IMR-90 (cell line): Measurements from ENCODE around the gene TRABD. TPM values are rescaled to one million over a fixed set of nuclear protein-coding genes. Genes with fewer than 3 reads are reported as not detected.

Experiments used
- ATAC-seq: fragments of 200-7000 bp; cut with Tn5 transposase; 2 replicates; pipeline ENCODE4 v1.9.1; 2020; ENCODE audit warnings: low read depth, mild to moderate bottlenecking, moderate library complexity
- BruUV-seq: library from RNA; stranded (reverse); fragments of 400-500 nt; replicated peaks from 2 replicates; lab custom pipeline; 2021; lab: Mats Ljungman, UMichigan
- CTCF ChIA-PET: fragments of 300-600 bp; formaldehyde crosslinking; extraction: SDS; loops from one replicate; lab custom pipeline; 2021; ENCODE audit warnings: antibody characterized with exemption; lab: Yijun Ruan, JAX
- POLR2A ChIA-PET: fragments of 300-600 bp; sonication (Branson Sonifier 250); formaldehyde crosslinking; loops from one replicate; lab custom pipeline; 2022; ENCODE audit warnings: antibody characterized with exemption; ENCODE audit not compliant: unreplicated experiment; lab: Charles Lee
- DNase-seq: peaks from one replicate; pipeline ENCODE4 v3.0.0; 2013
- H2AFZ ChIP-seq: replicated peaks from 2 replicates; pipeline ENCODE3; 2013; ENCODE audit warnings: low read length, mild to moderate bottlenecking; ENCODE audit not compliant: poor library complexity
- H2AK5ac ChIP-seq: 2 replicates; pipeline ENCODE4 v1.6.1; 2013; ENCODE audit warnings: low read depth, low read length, inconsistent platforms
- H2AK9ac ChIP-seq: replicated peaks from 2 replicates; pipeline ENCODE3; 2013; ENCODE audit warnings: mild to moderate bottlenecking, low read depth, low read length, moderate library complexity; ENCODE audit not compliant: poor library complexity
- H2BK120ac ChIP-seq: 2 replicates; pipeline ENCODE4 v1.6.1; 2013; ENCODE audit warnings: low read depth, low read length, inconsistent platforms
- H2BK15ac ChIP-seq: 3 replicates; pipeline ENCODE4 v1.6.1; 2013; ENCODE audit warnings: low read depth, low read length, inconsistent platforms
- H2BK20ac ChIP-seq: 2 replicates; pipeline ENCODE4 v1.6.1; 2013; ENCODE audit warnings: low read depth, mild to moderate bottlenecking, inconsistent platforms, low read length, moderate library complexity
- H2BK5ac ChIP-seq: 2 replicates; pipeline ENCODE4 v1.6.1; 2013; ENCODE audit warnings: mild to moderate bottlenecking, low read depth, low read length, inconsistent platforms; ENCODE audit not compliant: poor library complexity, severe bottlenecking
- H3K14ac ChIP-seq: replicated peaks from 2 replicates; pipeline ENCODE4 v1.6.1; 2013; ENCODE audit warnings: low read depth, low read length, inconsistent platforms
- H3K18ac ChIP-seq: 2 replicates; pipeline ENCODE4 v1.6.1; 2013; ENCODE audit warnings: low read depth, low read length, control low read depth
- H3K23ac ChIP-seq: 2 replicates; pipeline ENCODE4 v1.6.1; 2013; ENCODE audit warnings: low read depth, low read length, inconsistent platforms
- H3K27ac ChIP-seq: 2 replicates; pipeline ENCODE4 v1.5.1; 2013; ENCODE audit warnings: mild to moderate bottlenecking, control low read depth, low read length; ENCODE audit not compliant: insufficient read depth
- H3K27me3 ChIP-seq: 2 replicates; pipeline ENCODE4 v1.6.1; 2013; ENCODE audit warnings: low read length; ENCODE audit not compliant: control insufficient read depth, insufficient read depth
- H3K36me3 ChIP-seq: 2 replicates; pipeline ENCODE4 v1.6.1; 2013; ENCODE audit warnings: low read length, mixed read lengths; ENCODE audit not compliant: control insufficient read depth, insufficient read depth
- H3K4ac ChIP-seq: 2 replicates; pipeline ENCODE4 v1.6.1; 2013; ENCODE audit warnings: low read depth, low read length, inconsistent platforms
- H3K4me1 ChIP-seq: 2 replicates; pipeline ENCODE4 v1.6.1; 2013; ENCODE audit warnings: low read length, mixed read lengths; ENCODE audit not compliant: control insufficient read depth, insufficient read depth
- H3K4me2 ChIP-seq: 2 replicates; pipeline ENCODE4 v1.6.1; 2013; ENCODE audit warnings: low read depth, mild to moderate bottlenecking, control low read depth, low read length, moderate library complexity
- H3K4me3 ChIP-seq: 2 replicates; pipeline ENCODE4 v1.5.1; 2013; ENCODE audit warnings: low read depth, mild to moderate bottlenecking, control low read depth, low read length, moderate library complexity; ENCODE audit not compliant: insufficient read depth
- H3K56ac ChIP-seq: 2 replicates; pipeline ENCODE4 v1.6.1; 2013; ENCODE audit warnings: low read length, inconsistent platforms; ENCODE audit not compliant: insufficient read depth; ENCODE audit errors: extremely low read depth
- H3K79me1 ChIP-seq, 2 experiments: 2 replicates each; pipeline ENCODE4 v1.6.1; 2013; ENCODE audit warnings: low read length in 2 of 2, inconsistent platforms in 1 of 2, low read depth in 1 of 2
- H3K9ac ChIP-seq: 2 replicates; pipeline ENCODE4 v1.6.1; 2013; ENCODE audit warnings: low read depth, low read length, control low read depth
- H3K9me1 ChIP-seq: 2 replicates; pipeline ENCODE4 v1.6.1; 2013; ENCODE audit warnings: low read length, inconsistent platforms; ENCODE audit not compliant: insufficient read depth
- H3K9me3 ChIP-seq: 2 replicates; pipeline ENCODE4 v1.6.1; 2013; ENCODE audit warnings: low read length; ENCODE audit not compliant: control insufficient read depth, insufficient read depth
- H4K20me1 ChIP-seq: 2 replicates; pipeline ENCODE4 v1.6.1; 2013; ENCODE audit warnings: low read length, inconsistent platforms; ENCODE audit not compliant: insufficient read depth
- H4K5ac ChIP-seq: 2 replicates; pipeline ENCODE4 v1.6.1; 2013; ENCODE audit warnings: mild to moderate bottlenecking, low read depth, low read length, control low read depth
- H4K8ac ChIP-seq, 2 experiments: 2 replicates each; pipeline ENCODE4 v1.6.1; 2013; ENCODE audit warnings: low read depth in 2 of 2, low read length in 2 of 2, control low read depth in 1 of 2, inconsistent platforms in 1 of 2
- H4K91ac ChIP-seq: 2 replicates; pipeline ENCODE4 v1.6.1; 2013; ENCODE audit warnings: low read depth, low read length, inconsistent platforms; ENCODE audit not compliant: insufficient read depth
- BHLHE40 ChIP-seq: fragments of 150-350 bp; IDR thresholded peaks from 2 replicates; pipeline ENCODE4 v1.6.1; 2016; ENCODE audit warnings: mild to moderate bottlenecking, low read depth, low read length
- CEBPB ChIP-seq: IDR thresholded peaks from 2 replicates; pipeline ENCODE4 v1.6.1; 2012; ENCODE audit warnings: low read depth, low read length, improper control_type of control experiment
- CHD1 ChIP-seq: IDR thresholded peaks from 2 replicates; pipeline ENCODE4 v1.6.1; 2012; ENCODE audit warnings: low read depth, low read length, improper control_type of control experiment
- ELK1 ChIP-seq: fragments of 150-350 bp; IDR thresholded peaks from 2 replicates; pipeline ENCODE4 v1.6.1; 2016; ENCODE audit warnings: low read depth, mild to moderate bottlenecking, low read length, moderate library complexity, borderline replicate concordance
- FOS ChIP-seq: fragments of 150-350 bp; IDR thresholded peaks from 2 replicates; pipeline ENCODE4 v1.6.1; 2016; ENCODE audit warnings: low read depth, low read length
- MAFK ChIP-seq: IDR thresholded peaks from 2 replicates; pipeline ENCODE4 v1.6.1; 2012; ENCODE audit warnings: low read depth, low read length, improper control_type of control experiment
- MAZ ChIP-seq: IDR thresholded peaks from 2 replicates; pipeline ENCODE4 v1.6.1; 2012; ENCODE audit warnings: low read depth, mild to moderate bottlenecking, low read length, improper control_type of control experiment, moderate library complexity, borderline replicate concordance
- MXI1 ChIP-seq: IDR thresholded peaks from 2 replicates; pipeline ENCODE4 v1.6.1; 2012; ENCODE audit warnings: low read depth, mild to moderate bottlenecking, low read length, moderate library complexity, borderline replicate concordance
- NFE2L2 ChIP-seq: fragments of 150-350 bp; IDR thresholded peaks from 2 replicates; pipeline ENCODE4 v1.6.1; 2016; ENCODE audit warnings: low read depth, mild to moderate bottlenecking, low read length
- POLR2A ChIP-seq: IDR thresholded peaks from 2 replicates; pipeline ENCODE4 v1.6.1; 2012; ENCODE audit warnings: mild to moderate bottlenecking, low read depth, low read length
- RAD21 ChIP-seq: IDR thresholded peaks from 2 replicates; pipeline ENCODE4 v1.6.1; 2012; ENCODE audit warnings: low read length, improper control_type of control experiment
- RCOR1 ChIP-seq: IDR thresholded peaks from 2 replicates; pipeline ENCODE4 v1.6.1; 2012; ENCODE audit warnings: mild to moderate bottlenecking, low read length, improper control_type of control experiment; ENCODE audit not compliant: insufficient replicate concordance
- RFX5 ChIP-seq: IDR thresholded peaks from 2 replicates; pipeline ENCODE4 v1.8.0; 2012; ENCODE audit warnings: low read depth, mild to moderate bottlenecking, low read length, moderate library complexity
- SMC3 ChIP-seq: fragments of 150-350 bp; IDR thresholded peaks from 2 replicates; pipeline ENCODE4 v1.6.1; 2016; ENCODE audit warnings: low read depth, mild to moderate bottlenecking, antibody characterized with exemption, low read length, moderate library complexity
- whole genome bisulfite sequencing, 2 experiments: methylation state at CpG; one replicate each; pipeline versions ENCODE4 v1.1.5 to v1.1.7; 2013; ENCODE audit warnings: missing lambda C conversion rate in 2 of 2; ENCODE audit not compliant: insufficient read length in 1 of 2; ENCODE audit errors: extremely low coverage in 2 of 2; 5-methylcytosine and 5-hydroxymethylcytosine counted together
- dilution Hi-C: fragments of 300-500 bp; cut with HindIII; formaldehyde crosslinking; loops from one replicate; pipeline ENCODE4 v1.14.3; 2018; ENCODE audit warnings: low sequenced_read_pairs; ENCODE audit not compliant: unreplicated experiment
- in situ Hi-C: fragments of 300-500 bp; cut with MboI; formaldehyde crosslinking; loops from 3 replicates; pipeline ENCODE4 v1.14.3; 2019; ENCODE audit warnings: low sequenced_read_pairs, inconsistent platforms, mixed read lengths
- intact Hi-C: fragments of 100-400 bp; cut with micrococcal nuclease; formaldehyde crosslinking; loops from 2 replicates; pipeline ENCODE4 v1.10.0; 2022
- polyA plus RNA-seq, 3 experiments: library from polyadenylated mRNA; depleted of rRNA; stranded (reverse); fragments of >200 nt; gene quantifications; 2 replicates each; pipeline ENCODE4 v1.2.3, GENCODE V29; 2012; ENCODE audit warnings: low replicate concordance in 1 of 3
- total RNA-seq: library from RNA; depleted of rRNA; stranded (reverse); fragments of >200 nt; gene quantifications from 2 replicates; pipeline ENCODE4 v1.2.3, GENCODE V29; 2012
- TF ChIP-seq, protein P1 (sequence below): conservative IDR thresholded peaks from 2 replicates; pipeline ENCODE4 v1.5.1; 2012; ENCODE audit warnings: mild to moderate bottlenecking, low read depth, low read length, improper control_type of control experiment
- TF ChIP-seq, protein P2 (sequence below): fragments of 150-350 bp; IDR thresholded peaks from 2 replicates; pipeline ENCODE4 v1.6.1; 2017; ENCODE audit warnings: mild to moderate bottlenecking, antibody characterized with exemption, low read length, low read depth

TRABD gene
- total and polyA plus RNA-seq, 2 of the 4 experiments (the other 2 are of a cell fraction), result 13.4 to 42.7 TPM

GRCh38 chr22:50173311-50173982 is 12.3 kb upstream of the TRABD start:
- Histone ChIP-seq H4K20me1 (no peaks in the 10 kb centered on the region), H3K18ac (no peak overlapping the region), H2AK5ac (no peak overlapping the region), H3K56ac (no peak overlapping the region), H3K79me1 (no peaks in the 10 kb centered on the region), H3K9me3 (no peaks in the 10 kb centered on the region), H3K27me3 (peaks cover 24% of the 10 kb centered on the region), H3K9ac (no peak overlapping the region), H3K4me2 (no peak overlapping the region), H3K27ac (no peak overlapping the region), H4K91ac (no peak overlapping the region), H3K14ac (no peak overlapping the region), H3K4ac (no peak overlapping the region), H2BK120ac (no peak overlapping the region), H4K8ac (no peak overlapping the region), H2AK9ac (no peak overlapping the region), H2BK20ac (no peak overlapping the region), H3K36me3 (no peaks in the 10 kb centered on the region), H4K5ac (no peak overlapping the region), H3K23ac (no peak overlapping the region), H3K9me1 (no peaks in the 10 kb centered on the region), H3K4me3 (no peak overlapping the region), H2BK5ac (no peak overlapping the region), H2BK15ac (no peak overlapping the region), H3K4me1 (no peaks in the 10 kb centered on the region), H2AFZ (no peak overlapping the region)
- intact Hi-C loops, result no loop called here
- in situ Hi-C loops, result no loop called here
- dilution Hi-C loops, result no loop called here
- POLR2A ChIA-PET, result no interaction called here
- WGBS, 2 experiments, result 83% methylated on average over 8 of the region's 26 CpGs; no CpG with 5 or more reads in 1 of the 2 experiments
- BruUV-seq, result no TSS peak
- DNase-seq (no peak), ATAC-seq (no peak)
- TF ChIP-seq MAZ (no peak), ELK1 (no peak), RCOR1 (no peak), BHLHE40 (no peak), RAD21 (no peak), CEBPB (no peak), MXI1 (no peak), NFE2L2 (no peak), MAFK (no peak), POLR2A (no peak), FOS (no peak), RFX5 (no peak), CHD1 (no peak), SMC3 (no peak)
- TF ChIP-seq, protein P1, sequence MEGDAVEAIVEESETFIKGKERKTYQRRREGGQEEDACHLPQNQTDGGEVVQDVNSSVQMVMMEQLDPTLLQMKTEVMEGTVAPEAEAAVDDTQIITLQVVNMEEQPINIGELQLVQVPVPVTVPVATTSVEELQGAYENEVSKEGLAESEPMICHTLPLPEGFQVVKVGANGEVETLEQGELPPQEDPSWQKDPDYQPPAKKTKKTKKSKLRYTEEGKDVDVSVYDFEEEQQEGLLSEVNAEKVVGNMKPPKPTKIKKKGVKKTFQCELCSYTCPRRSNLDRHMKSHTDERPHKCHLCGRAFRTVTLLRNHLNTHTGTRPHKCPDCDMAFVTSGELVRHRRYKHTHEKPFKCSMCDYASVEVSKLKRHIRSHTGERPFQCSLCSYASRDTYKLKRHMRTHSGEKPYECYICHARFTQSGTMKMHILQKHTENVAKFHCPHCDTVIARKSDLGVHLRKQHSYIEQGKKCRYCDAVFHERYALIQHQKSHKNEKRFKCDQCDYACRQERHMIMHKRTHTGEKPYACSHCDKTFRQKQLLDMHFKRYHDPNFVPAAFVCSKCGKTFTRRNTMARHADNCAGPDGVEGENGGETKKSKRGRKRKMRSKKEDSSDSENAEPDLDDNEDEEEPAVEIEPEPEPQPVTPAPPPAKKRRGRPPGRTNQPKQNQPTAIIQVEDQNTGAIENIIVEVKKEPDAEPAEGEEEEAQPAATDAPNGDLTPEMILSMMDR, result no peak
- TF ChIP-seq, protein P2, sequence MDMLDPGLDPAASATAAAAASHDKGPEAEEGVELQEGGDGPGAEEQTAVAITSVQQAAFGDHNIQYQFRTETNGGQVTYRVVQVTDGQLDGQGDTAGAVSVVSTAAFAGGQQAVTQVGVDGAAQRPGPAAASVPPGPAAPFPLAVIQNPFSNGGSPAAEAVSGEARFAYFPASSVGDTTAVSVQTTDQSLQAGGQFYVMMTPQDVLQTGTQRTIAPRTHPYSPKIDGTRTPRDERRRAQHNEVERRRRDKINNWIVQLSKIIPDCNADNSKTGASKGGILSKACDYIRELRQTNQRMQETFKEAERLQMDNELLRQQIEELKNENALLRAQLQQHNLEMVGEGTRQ, result no peak
- CTCF ChIA-PET, result no interaction called here
